Measurements from ENCODE around the gene DOCK9. TPM values are rescaled to one million over a fixed set of nuclear protein-coding genes. Genes with fewer than 3 reads are reported as not detected.

DOCK9 gene
- total and polyA plus RNA-seq, 7 donors = 13.8 to 39.5 (median 19.9) TPM

GRCh38 chr13:98829541-98829940 is 148.3 kb downstream of the DOCK9 start:
- WGBS, 3 donors = 75 to 82% (median 81%) methylated on average over 5 of the region's 5 CpGs
- Histone ChIP-seq H3K4me1 (no peaks in the 10 kb centered on the region), H3K9me3 (no peaks in the 10 kb centered on the region), H3K36me3 (ENCODE audit: insufficient read depth in 1 of 2, low read depth in 1 of 2) (peaks cover 0 to 31% of the 10 kb centered on the region in 2 donors), H3K27ac (no peak overlapping the region), H3K27me3 (ENCODE audit: insufficient read depth in 3 of 3, low read length in 2 of 3) (no peaks in the 10 kb centered on the region), H3K4me3 (no peak overlapping the region)
- ATAC-seq (no peak), DNase-seq (no peak)
- intact Hi-C loops (cut with DNase I) = no loop called here
- TF ChIP-seq CTCF (IDR thresholded peaks at IDR 0.05) = no peak

- DNase-seq (no peak), ATAC-seq (no peak)
- H3K4me1 ChIP-seq = no peaks in the 10 kb centered on the region
- TF ChIP-seq CTCF (IDR thresholded peaks at IDR 0.05) = no peak
- H3K9me3 ChIP-seq = no peaks in the 10 kb centered on the region
- 93 to 98% (median 98%) methylated on average over 2 of the region's 2 CpGs for WGBS, 3 donors
- H3K27ac ChIP-seq = no peak overlapping the region
- intact Hi-C loops (cut with DNase I) = no loop called here
- no peaks in the 10 kb centered on the region for H3K27me3 ChIP-seq (ENCODE audit: insufficient read depth in 3 of 3, low read length in 2 of 3)
- H3K36me3 ChIP-seq (ENCODE audit: insufficient read depth in 1 of 2, low read depth in 1 of 2) = peaks cover 0 to 38% of the 10 kb centered on the region in 2 donors
- H3K4me3 ChIP-seq = no peak overlapping the region
Observed at GRCh38 chr13:98828614-98829013, 149.2 kb downstream of the DOCK9 start.

DNA sequence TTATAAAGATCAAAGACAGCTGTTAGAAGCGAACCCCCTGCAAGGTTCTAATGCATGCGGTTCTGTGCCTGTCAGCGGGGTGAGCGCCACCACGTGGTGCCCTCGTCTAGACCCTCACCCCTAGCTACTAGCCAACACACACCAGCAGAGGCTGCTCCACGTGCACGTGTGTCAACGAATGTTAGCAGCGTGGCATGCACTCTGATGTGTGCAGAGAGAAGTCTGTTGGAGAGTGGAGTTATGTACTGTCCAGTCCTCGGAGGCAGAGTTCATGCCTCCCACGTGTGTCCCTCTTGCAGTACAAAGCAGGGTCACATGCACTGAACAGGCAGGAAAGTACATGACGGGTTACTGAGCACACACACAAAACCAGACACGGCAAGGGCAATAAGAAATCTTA is 150.4 kb downstream of the DOCK9 start:
- Histone ChIP-seq H3K9me3 (no peaks in the 10 kb centered on the region), H3K36me3 (ENCODE audit: insufficient read depth in 1 of 2, low read depth in 1 of 2) (peaks cover 0 to 41% of the 10 kb centered on the region in 2 donors), H3K27me3 (ENCODE audit: insufficient read depth in 3 of 3, low read length in 2 of 3) (no peaks in the 10 kb centered on the region), H3K4me3 (no peak overlapping the region), H3K4me1 (no peaks in the 10 kb centered on the region), H3K27ac (no peak overlapping the region)
- intact Hi-C loops (cut with DNase I) = no loop called here
- TF ChIP-seq CTCF (IDR thresholded peaks at IDR 0.05) = no peak
- DNase-seq = no peak
- WGBS, 3 donors = 71 to 76% (median 72%) methylated on average over 14 of the region's 14 CpGs
- ATAC-seq = no peak

GRCh38 chr13:98826146-98826545 is 151.7 kb downstream of the DOCK9 start:
- H3K4me3 ChIP-seq = no peak overlapping the region
- WGBS, 3 donors = 17 to 28% (median 19%) methylated on average over 6 of the region's 6 CpGs

More at GRCh38 chr13:98826146-98826545, 151.7 kb downstream of the DOCK9 start:
- no peaks in the 10 kb centered on the region for H3K9me3 ChIP-seq
- H3K4me1 ChIP-seq = no peaks in the 10 kb centered on the region
- H3K27ac ChIP-seq = no peak overlapping the region
- TF ChIP-seq CTCF (IDR thresholded peaks at IDR 0.05) = no peak
- H3K27me3 ChIP-seq (ENCODE audit: insufficient read depth in 3 of 3, low read length in 2 of 3) = no peaks in the 10 kb centered on the region
- intact Hi-C loops (cut with DNase I) = no loop called here
- peaks cover 0 to 32% of the 10 kb centered on the region in 2 donors for H3K36me3 ChIP-seq (ENCODE audit: insufficient read depth in 1 of 2, low read depth in 1 of 2)
- ATAC-seq = no peak
- no peak for DNase-seq
